Naive thymus-derived CD8-positive, alpha-beta T cell (primary cell): Measurements from ENCODE around the gene KIF25. TPM values are rescaled to one million over a fixed set of nuclear protein-coding genes. Genes with fewer than 3 reads are reported as not detected.

Experiments
- ATAC-seq, 2 donors: fragments of 150-1000 bp; cut with Tn5 transposase in 1 of 2; sonication (Bioruptor Pico), chemical (Tn5 transposase) in 1 of 2; 1 replicate in 1 of 2; 2 replicates in 1 of 2; pipeline ENCODE4 v1.10.0; 2021; ENCODE audit warnings: mild to moderate bottlenecking in 2 of 2, moderate library complexity in 2 of 2
- POLR2A ChIA-PET: fragments of 350-600 bp; sonication (Branson Sonifier 250); formaldehyde crosslinking; loops from one replicate; lab custom pipeline; 2021; ENCODE audit warnings: antibody characterized with exemption; lab: Charles Lee
- DNase-seq, 10 donors: peaks; one replicate each; pipeline versions ENCODE4 v3.0.0 to v3.0.0-alpha.2; 2020 to 2022
- H3K27ac Mint-ChIP-seq, 10 donors: one replicate each; pipeline ENCODE4 v1.8.0; 2020 to 2022; ENCODE audit warnings: mild to moderate bottlenecking in 10 of 10, mixed read lengths in 10 of 10, moderate library complexity in 4 of 10, inconsistent platforms in 1 of 10
- H3K27me3 Mint-ChIP-seq, 5 donors: one replicate each; pipeline ENCODE4 v1.8.0; 2021 to 2022; ENCODE audit warnings: mixed read lengths in 5 of 5
- H3K36me3 Mint-ChIP-seq, 3 donors: one replicate each; pipeline ENCODE4 v1.8.0; 2020 to 2022; ENCODE audit warnings: mixed read lengths in 3 of 3, mild to moderate bottlenecking in 2 of 3, inconsistent platforms in 1 of 3
- H3K4me1 Mint-ChIP-seq, 4 donors: one replicate each; pipeline ENCODE4 v1.8.0; 2021 to 2022; ENCODE audit warnings: mixed read lengths in 4 of 4
- H3K4me3 Mint-ChIP-seq, 10 donors: one replicate each; pipeline ENCODE4 v1.8.0; 2020 to 2022; ENCODE audit warnings: mild to moderate bottlenecking in 10 of 10, mixed read lengths in 10 of 10, moderate library complexity in 6 of 10, inconsistent platforms in 1 of 10
- H3K9me3 Mint-ChIP-seq, 9 donors: one replicate each; pipeline ENCODE4 v1.8.0; 2020 to 2022; ENCODE audit warnings: mixed read lengths in 9 of 9, mild to moderate bottlenecking in 3 of 9, inconsistent platforms in 1 of 9, moderate library complexity in 1 of 9
- polyA plus RNA-seq, 3 donors: library from polyadenylated mRNA; unstranded; fragments of 300-500 nt; fragmentation: Illumina TruSeq; gene quantifications; one replicate each; pipeline ENCODE4 v1.2.3, GENCODE V29; 2021
- total RNA-seq, 8 experiments: library from RNA in 2 of 8; stranded (reverse) in 2 of 8; gene quantifications; one replicate each; pipeline ENCODE4 v1.2.3 and lab custom pipeline; 2021 to 2026

The KIF25 gene
- total and polyA plus RNA-seq, 5 experiments from 2014 or later: not detected

- DNase-seq: no peak
- no peaks in the 10 kb centered on the region for H3K36me3 Mint-ChIP-seq
- no peak overlapping the region for H3K27ac Mint-ChIP-seq
- POLR2A ChIA-PET: no interaction called here
- H3K4me1 Mint-ChIP-seq: no peaks in the 10 kb centered on the region
- no peak overlapping the region for H3K4me3 Mint-ChIP-seq
- peaks cover 0 to 4% (median 0%) of the 10 kb centered on the region in 9 donors for H3K9me3 Mint-ChIP-seq
- H3K27me3 Mint-ChIP-seq: peaks cover 8 to 48% (median 23%) of the 10 kb centered on the region in 5 donors
- ATAC-seq: no peak
These were observed 30.7 kb downstream of the KIF25 start for GRCh38 chr6:168028181-168028580.

- Mint-ChIP-seq H3K27me3 (peaks cover 14 to 59% (median 29%) of the 10 kb centered on the region in 5 donors), H3K36me3 (peaks cover 0 to 3% (median 0%) of the 10 kb centered on the region in 3 donors), H3K4me1 (no peaks in the 10 kb centered on the region), H3K4me3 (no peak overlapping the region), H3K27ac (no peak overlapping the region), H3K9me3 (peaks cover 0 to 8% (median 3%) of the 10 kb centered on the region in 9 donors)
- no peak for ATAC-seq
- no peak for DNase-seq
- POLR2A ChIA-PET: no interaction called here
These were observed 32.2 kb downstream of the KIF25 start for GRCh38 chr6:168029459-168030217.

- H3K9me3 Mint-ChIP-seq: peaks cover 0 to 12% (median 3%) of the 10 kb centered on the region in 9 donors
- peaks cover 17 to 59% (median 30%) of the 10 kb centered on the region in 5 donors for H3K27me3 Mint-ChIP-seq
- peaks cover 0 to 3% (median 2%) of the 10 kb centered on the region in 3 donors for H3K36me3 Mint-ChIP-seq
- peaks cover 0 to 5% (median under 1%) of the 10 kb centered on the region in 4 donors for H3K4me1 Mint-ChIP-seq
- no peak for DNase-seq
- H3K4me3 Mint-ChIP-seq: no peak overlapping the region
- no peak overlapping the region for H3K27ac Mint-ChIP-seq
- ATAC-seq: no peak
- POLR2A ChIA-PET: no interaction called here
These were observed 32.8 kb downstream of the KIF25 start for GRCh38 chr6:168030218-168030746.

- Mint-ChIP-seq H3K9me3 (peaks cover 0 to 14% (median 3%) of the 10 kb centered on the region in 9 donors), H3K4me3 (no peak overlapping the region), H3K27ac (no peak overlapping the region), H3K27me3 (peaks cover 18 to 59% (median 33%) of the 10 kb centered on the region in 5 donors), H3K36me3 (peaks cover 2 to 4% (median 3%) of the 10 kb centered on the region in 3 donors), H3K4me1 (peaks cover 0 to 11% (median 3%) of the 10 kb centered on the region in 4 donors)
- ATAC-seq (no peak), DNase-seq (no peak)
- POLR2A ChIA-PET: no interaction called here
These were observed 33.4 kb downstream of the KIF25 start for GRCh38 chr6:168030908-168031307.

GRCh38 chr6:168031411-168031971 lies 34.0 kb downstream of the KIF25 start:
- Mint-ChIP-seq H3K36me3 (peaks cover 3 to 8% (median 6%) of the 10 kb centered on the region in 3 donors), H3K4me1 (peaks cover 0 to 16% (median 5%) of the 10 kb centered on the region in 4 donors), H3K4me3 (no peak overlapping the region), H3K27ac (no peak overlapping the region), H3K27me3 (peaks cover 19 to 60% (median 33%) of the 10 kb centered on the region in 5 donors), H3K9me3 (peaks cover 0 to 16% (median 3%) of the 10 kb centered on the region in 9 donors)
- POLR2A ChIA-PET: no interaction called here
- DNase-seq: no peak
- ATAC-seq: no peak

- Mint-ChIP-seq H3K9me3 (peaks cover 0 to 17% (median 3%) of the 10 kb centered on the region in 9 donors), H3K4me3 (no peak overlapping the region), H3K27ac (no peak overlapping the region), H3K4me1 (peaks cover 0 to 16% (median 5%) of the 10 kb centered on the region in 4 donors), H3K36me3 (peaks cover 3 to 9% (median 8%) of the 10 kb centered on the region in 3 donors), H3K27me3 (peaks cover 18 to 58% (median 31%) of the 10 kb centered on the region in 5 donors)
- ATAC-seq: no peak
- no peak for DNase-seq
- POLR2A ChIA-PET: no interaction called here
These were observed 34.7 kb downstream of the KIF25 start for GRCh38 chr6:168032005-168032760.

- peak overlapping the region in 1 of 10 donors; percentile 10 for H3K4me3 Mint-ChIP-seq
- no peak overlapping the region for H3K27ac Mint-ChIP-seq
- no peak for DNase-seq
- H3K36me3 Mint-ChIP-seq: peaks cover 4 to 14% (median 12%) of the 10 kb centered on the region in 3 donors
- peaks cover 0 to 16% (median 5%) of the 10 kb centered on the region in 4 donors for H3K4me1 Mint-ChIP-seq
- H3K27me3 Mint-ChIP-seq: peaks cover 18 to 73% (median 41%) of the 10 kb centered on the region in 5 donors
- ATAC-seq: no peak
- POLR2A ChIA-PET: no interaction called here
- peaks cover 0 to 33% (median 17%) of the 10 kb centered on the region in 9 donors for H3K9me3 Mint-ChIP-seq
These were observed 36.3 kb downstream of the KIF25 start for GRCh38 chr6:168033791-168034190.

GRCh38 chr6:168034537-168034936 lies 37.1 kb downstream of the KIF25 start:
- H3K9me3 Mint-ChIP-seq: peaks cover 0 to 40% (median 17%) of the 10 kb centered on the region in 9 donors
- peaks cover 18 to 73% (median 42%) of the 10 kb centered on the region in 5 donors for H3K27me3 Mint-ChIP-seq
- peaks cover 0 to 16% (median 5%) of the 10 kb centered on the region in 4 donors for H3K4me1 Mint-ChIP-seq
- ATAC-seq (no peak), DNase-seq (no peak)
- peak overlapping the region in 3 of 10 donors; percentile 20 to 72 (median 71) for H3K4me3 Mint-ChIP-seq
- H3K36me3 Mint-ChIP-seq: peaks cover 5 to 15% (median 14%) of the 10 kb centered on the region in 3 donors
- POLR2A ChIA-PET: no interaction called here
- H3K27ac Mint-ChIP-seq: no peak overlapping the region

GRCh38 chr6:168035098-168035660 lies 37.7 kb downstream of the KIF25 start:
- POLR2A ChIA-PET: no interaction called here
- peaks cover 18 to 73% (median 42%) of the 10 kb centered on the region in 5 donors for H3K27me3 Mint-ChIP-seq
- ATAC-seq: no peak

GRCh38 chr6:168035661-168036545 lies 38.4 kb downstream of the KIF25 start:
- POLR2A ChIA-PET: no interaction called here
- no peak for DNase-seq
- H3K4me3 Mint-ChIP-seq: peak overlapping the region in 5 of 10 donors; percentile 15 to 72 (median 48)

More at GRCh38 chr6:168035098-168035660, 37.7 kb downstream of the KIF25 start:
- H3K4me3 Mint-ChIP-seq: peak overlapping the region in 7 of 10 donors; percentile 7 to 72 (median 60)
- peak overlapping the region in 1 of 10 donors; percentile 77 for H3K27ac Mint-ChIP-seq
- peaks cover 5 to 16% (median 15%) of the 10 kb centered on the region in 3 donors for H3K36me3 Mint-ChIP-seq
- H3K4me1 Mint-ChIP-seq: peaks cover 0 to 16% (median 5%) of the 10 kb centered on the region in 4 donors
- peaks cover 0 to 46% (median 17%) of the 10 kb centered on the region in 9 donors for H3K9me3 Mint-ChIP-seq
- DNase-seq: no peak

GRCh38 chr6:168037242-168037641 lies 39.8 kb downstream of the KIF25 start:
- H3K4me3 Mint-ChIP-seq: no peak overlapping the region
- peaks cover 0 to 67% (median 19%) of the 10 kb centered on the region in 9 donors for H3K9me3 Mint-ChIP-seq
- H3K27ac Mint-ChIP-seq: no peak overlapping the region
- peaks cover 17 to 56% (median 35%) of the 10 kb centered on the region in 5 donors for H3K27me3 Mint-ChIP-seq
- no peak for DNase-seq
- H3K4me1 Mint-ChIP-seq: peaks cover 0 to 16% (median 5%) of the 10 kb centered on the region in 4 donors
- POLR2A ChIA-PET: no interaction called here
- peaks cover 5 to 23% (median 15%) of the 10 kb centered on the region in 3 donors for H3K36me3 Mint-ChIP-seq
- ATAC-seq: no peak

More at GRCh38 chr6:168035661-168036545, 38.4 kb downstream of the KIF25 start:
- Mint-ChIP-seq H3K4me1 (peaks cover 0 to 16% (median 5%) of the 10 kb centered on the region in 4 donors), H3K27ac (peak overlapping the region in 5 of 10 donors; percentile 13 to 77 (median 41)), H3K27me3 (peaks cover 18 to 69% (median 42%) of the 10 kb centered on the region in 5 donors), H3K9me3 (peaks cover 0 to 53% (median 17%) of the 10 kb centered on the region in 9 donors), H3K36me3 (peaks cover 5 to 18% (median 15%) of the 10 kb centered on the region in 3 donors)
- peak in 1 of 2 donors; percentile 29 for ATAC-seq
